ENCODE results near the gene TTLL12. TPM values are rescaled to one million over a fixed set of nuclear protein-coding genes. Genes with fewer than 3 reads are reported as not detected.

Gene TTLL12
- total RNA-seq, 1 donor from 2014 or later: 19.6 TPM

DNA sequence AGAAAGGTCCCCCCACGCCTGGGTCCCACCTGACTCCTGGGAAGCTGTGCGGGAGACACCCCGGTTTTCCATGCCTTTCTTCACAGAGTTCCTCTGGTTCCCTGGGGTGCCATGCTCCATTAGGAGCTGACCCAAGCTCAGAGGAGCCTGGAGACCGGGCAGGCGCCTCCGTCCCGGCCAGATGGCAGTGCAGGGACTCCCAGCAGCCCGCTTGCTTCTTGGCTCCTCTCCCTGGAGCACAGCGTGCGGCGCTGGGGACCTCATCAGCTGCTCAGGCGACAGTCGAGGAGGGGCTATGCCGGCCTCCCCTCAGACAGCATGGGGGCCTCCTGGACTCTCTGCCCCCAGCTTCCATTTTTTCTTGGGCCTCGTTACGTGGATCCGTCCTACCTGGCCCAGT is 13.1 kb upstream of the TTLL12 start:
- DNase-seq (ENCODE audit: low read depth in 2 of 2): no peak

GRCh38 chr22:43199541-43199940 is 12.6 kb upstream of the TTLL12 start:
- DNase-seq (ENCODE audit: low read depth in 2 of 2): no peak

GRCh38 chr22:43198936-43199335 is 12.0 kb upstream of the TTLL12 start:
- no peak for DNase-seq (ENCODE audit: low read depth in 2 of 2)

GRCh38 chr22:43198126-43198525 is 11.2 kb upstream of the TTLL12 start:
- no peak for DNase-seq (ENCODE audit: low read depth in 2 of 2)

DNA sequence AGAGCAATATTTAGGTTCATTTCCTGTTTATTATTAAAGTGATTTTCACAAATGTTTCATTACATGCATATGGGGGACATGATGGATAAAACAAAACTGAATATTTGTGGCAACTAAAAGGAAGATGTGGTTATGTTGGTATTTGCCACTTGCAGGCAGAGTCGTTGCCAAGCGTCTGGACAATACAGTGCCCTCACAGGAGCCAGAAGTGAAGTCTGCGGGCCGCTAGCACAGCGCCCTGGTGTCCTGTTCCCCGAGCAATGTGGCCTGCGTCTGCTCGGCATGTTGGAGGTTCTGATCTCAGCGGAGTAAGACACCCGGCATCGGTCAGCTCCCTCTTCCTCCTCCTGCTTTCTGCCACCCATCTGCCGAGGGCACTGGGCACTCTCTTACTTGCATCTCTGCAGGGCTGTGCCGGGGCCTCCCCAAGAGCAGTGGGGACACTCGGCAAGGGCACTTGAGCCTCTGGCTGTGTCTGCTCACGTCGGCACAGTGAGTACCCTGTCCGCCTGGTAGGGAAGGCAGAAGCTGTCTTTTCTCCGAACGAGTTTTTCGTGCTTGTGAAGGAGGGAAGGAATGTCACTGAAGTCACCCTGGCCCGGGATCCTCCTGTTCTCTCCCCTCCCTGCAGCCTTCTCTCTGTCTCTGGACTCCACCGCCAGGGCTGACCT is 10.5 kb upstream of the TTLL12 start:
- no peak for DNase-seq (ENCODE audit: low read depth in 2 of 2)

DNA sequence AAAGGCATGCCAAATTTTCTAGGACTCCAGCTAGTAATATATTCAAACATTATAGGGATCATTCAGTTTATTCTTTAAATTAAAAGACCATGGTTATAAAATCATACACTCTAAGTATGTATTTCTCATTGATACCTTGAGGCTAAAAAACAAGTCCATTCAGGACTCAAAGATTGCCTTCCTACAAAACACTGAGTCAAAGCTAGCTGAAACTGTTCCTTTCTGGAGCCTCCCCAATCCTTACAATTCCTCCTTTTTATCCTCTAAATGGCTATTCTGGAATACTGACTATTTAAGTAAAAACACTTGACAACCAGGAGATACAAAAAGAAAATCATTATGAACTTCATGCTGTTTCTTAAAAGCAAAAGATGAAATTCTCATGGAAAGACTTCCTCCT is 4.9 kb upstream of the TTLL12 start:
- no peak for DNase-seq (ENCODE audit: low read depth in 2 of 2)

DNA sequence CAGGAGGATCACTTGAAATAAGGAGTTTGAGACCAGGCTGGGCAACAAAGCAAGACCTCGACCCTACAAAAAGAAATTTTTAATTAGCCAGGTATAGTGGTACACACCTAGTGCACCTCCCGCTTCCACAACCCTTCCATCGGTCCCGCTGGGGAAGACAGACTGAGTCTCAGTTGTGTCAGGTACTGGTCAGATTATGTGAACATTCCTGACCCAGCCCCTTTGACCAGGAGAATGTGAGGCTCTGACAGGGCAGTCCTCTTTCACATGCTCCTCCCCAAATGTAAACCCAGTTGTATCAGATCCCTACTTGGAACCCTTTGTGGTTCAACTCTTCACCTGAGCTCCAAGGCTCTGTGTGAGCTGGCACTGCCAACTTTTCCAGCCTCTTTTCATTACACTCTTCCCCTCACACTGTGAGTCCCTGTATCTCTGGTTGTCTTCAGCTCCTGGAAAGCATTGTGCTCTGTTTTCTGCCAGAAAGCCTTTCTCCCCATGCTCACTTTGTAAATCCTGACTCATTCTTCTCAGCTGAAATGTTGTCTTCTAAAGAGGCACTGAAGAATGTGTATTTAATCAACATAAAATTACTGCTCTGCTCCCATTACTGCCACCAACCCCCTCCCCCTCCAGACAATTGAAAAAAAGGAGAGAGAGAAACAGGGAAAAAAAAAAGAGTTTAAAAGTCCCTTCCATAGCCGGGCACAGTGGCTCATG is 2.1 kb upstream of the TTLL12 start:
- DNase-seq (ENCODE audit: low read depth in 2 of 2): no peak

- peak; percentile 93 to 96 for DNase-seq (ENCODE audit: low read depth in 2 of 2)
Observed at GRCh38 chr22:43187171-43188099, 501 bp upstream of the TTLL12 start.

DNA sequence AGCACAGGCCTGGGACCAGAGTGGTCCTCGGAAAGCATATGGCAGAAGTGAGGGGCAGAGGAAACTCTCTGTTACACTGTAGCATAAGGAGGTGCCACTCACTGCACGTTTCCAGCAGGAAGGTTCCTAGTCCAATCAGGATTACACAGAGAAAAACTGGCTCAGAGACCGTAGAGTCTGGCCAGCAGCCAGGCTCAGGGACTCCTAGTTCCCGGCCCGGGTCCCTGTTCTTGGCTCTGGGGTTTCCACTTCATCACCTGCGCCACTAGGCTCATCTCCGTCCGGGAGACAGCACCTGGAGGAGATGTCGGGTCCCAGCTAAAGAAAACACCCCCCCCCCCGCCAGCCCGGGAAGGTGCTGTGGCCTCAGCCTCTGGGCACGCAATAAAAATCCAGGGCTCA is 1.1 kb downstream of the TTLL12 start:
- DNase-seq (ENCODE audit: low read depth in 2 of 2): peak; percentile 48 to 67

DNA sequence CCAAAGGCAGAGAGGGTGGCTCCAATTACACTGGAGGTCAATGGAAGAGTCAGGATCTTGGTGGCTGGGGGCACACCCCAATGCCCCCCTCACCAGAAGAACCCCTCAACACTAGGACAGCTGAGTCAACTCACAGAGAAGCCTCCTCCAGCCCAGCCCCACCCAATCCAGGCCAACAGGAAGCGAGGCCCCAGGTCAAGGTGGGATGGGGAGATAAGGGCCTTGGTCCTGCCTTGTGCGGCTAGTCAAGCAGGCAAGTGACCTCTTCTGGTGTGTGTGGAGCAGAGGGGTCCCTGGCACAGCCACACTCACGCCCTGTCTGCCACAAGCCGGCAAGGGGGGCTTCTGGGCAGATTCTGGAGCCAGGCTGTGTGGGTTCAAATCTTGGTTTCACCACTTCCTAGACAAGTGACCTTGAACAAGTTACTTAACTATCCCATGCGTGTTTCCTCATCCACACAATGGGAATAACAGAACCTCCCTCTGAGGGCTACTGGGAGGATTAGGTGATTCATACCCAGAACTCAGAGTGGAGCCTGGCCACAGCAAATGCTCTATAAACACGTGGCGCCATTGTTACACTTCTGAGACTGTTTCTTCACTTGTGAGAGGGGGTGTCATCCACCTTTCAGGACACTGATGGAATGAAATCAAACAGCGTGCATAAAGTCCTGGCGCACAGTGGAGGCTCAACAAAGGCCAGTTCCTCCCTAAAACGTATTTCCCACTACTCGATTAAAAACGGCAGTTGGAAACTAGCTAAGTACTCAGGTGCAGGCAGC is 3.2 kb downstream of the TTLL12 start:
- peak; percentile 28 to 93 for DNase-seq (ENCODE audit: low read depth in 2 of 2)

DNA sequence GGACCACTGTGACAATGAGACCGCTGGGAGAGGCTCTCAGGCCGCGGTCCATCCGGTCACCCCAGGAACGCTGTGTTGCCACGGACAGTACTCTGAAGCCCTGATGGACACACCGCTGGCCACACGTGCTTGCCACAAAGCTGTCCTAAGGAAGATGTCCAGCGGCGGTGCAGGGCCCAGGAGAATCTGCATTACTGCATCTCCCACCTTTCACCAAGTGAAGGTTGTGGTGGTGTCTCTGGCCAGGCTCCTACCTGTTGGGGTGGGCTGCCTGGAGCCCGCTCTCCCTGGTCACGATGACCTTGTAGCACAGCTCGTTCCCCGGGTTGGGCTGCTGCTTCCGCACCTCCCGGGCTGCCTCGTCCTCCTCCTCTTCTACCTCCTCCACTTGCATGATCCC is 4.2 kb downstream of the TTLL12 start:
- no peak for DNase-seq (ENCODE audit: low read depth in 2 of 2)

DNA sequence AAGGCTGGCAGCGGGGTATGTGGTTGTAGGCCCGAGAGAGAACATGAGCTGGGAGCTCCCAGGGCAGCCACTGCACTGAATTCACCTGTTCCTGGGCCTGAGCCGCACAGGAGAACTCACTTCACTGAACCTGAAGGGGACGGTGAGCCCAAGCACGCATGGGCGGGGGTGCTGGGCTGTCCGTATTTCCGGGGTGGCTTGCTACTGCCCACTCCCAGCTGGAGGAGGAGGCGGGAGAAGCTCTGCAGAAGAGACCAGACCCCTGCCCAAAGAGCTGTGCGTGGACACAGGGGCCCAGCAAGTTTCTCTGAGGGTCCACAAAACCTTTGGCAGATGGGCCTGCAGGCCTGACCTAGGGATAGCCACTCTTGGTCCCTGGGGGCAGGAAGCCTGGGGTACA is 4.8 kb downstream of the TTLL12 start:
- no peak for DNase-seq (ENCODE audit: low read depth in 2 of 2)

- DNase-seq (ENCODE audit: low read depth in 2 of 2): no peak
Observed at GRCh38 chr22:43181321-43182076, 5.4 kb downstream of the TTLL12 start.

DNA sequence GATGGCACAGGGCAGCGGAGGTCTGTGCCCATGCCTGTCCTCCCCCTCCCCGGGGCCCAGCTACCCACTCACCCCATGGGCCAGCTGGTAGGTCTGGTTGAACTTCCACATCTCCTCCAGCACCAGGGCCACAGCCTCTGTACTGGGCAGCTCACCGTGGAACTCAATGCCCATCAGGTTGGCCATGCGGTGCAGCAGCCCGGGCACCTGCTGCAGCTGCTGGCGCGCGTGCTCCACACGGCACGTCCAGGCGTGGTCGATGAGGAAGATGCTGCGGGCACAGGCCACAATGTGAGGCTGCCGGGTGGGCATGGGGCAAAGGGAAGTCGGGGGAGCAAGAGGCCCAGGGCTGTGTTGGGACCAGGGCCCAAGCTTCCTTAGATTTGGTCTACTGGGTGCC is 6.3 kb downstream of the TTLL12 start:
- DNase-seq (ENCODE audit: low read depth in 2 of 2): no peak

- no peak for DNase-seq (ENCODE audit: low read depth in 2 of 2)
Observed at GRCh38 chr22:43179911-43180195, 7.1 kb downstream of the TTLL12 start.

GRCh38 chr22:43179146-43179910 is 7.6 kb downstream of the TTLL12 start:
- DNase-seq (ENCODE audit: low read depth in 2 of 2): no peak

GRCh38 chr22:43177479-43177878 is 9.5 kb downstream of the TTLL12 start:
- DNase-seq (ENCODE audit: low read depth in 2 of 2): no peak

DNA sequence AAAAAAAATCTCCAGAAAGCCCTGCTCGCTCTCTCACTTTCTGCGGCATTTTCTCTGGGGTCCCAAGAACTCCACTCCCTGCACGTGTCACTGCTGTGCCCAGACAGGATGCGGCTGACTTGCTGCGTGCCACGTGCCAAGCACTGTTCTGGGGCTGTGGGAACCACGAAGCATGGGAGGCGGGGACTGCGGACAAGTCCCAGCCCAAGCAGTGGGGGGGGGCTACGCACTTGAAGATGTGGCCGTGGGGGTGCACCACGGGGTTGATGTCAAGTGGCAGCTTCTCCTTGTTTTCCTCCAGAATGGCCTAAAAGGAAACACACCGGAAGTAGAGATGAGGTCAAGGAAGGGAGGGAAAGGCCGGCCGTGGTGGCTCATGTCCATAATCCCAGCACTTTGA is 10.8 kb downstream of the TTLL12 start:
- DNase-seq (ENCODE audit: low read depth in 2 of 2): peak in 1 of 2 donors; percentile 27

DNA sequence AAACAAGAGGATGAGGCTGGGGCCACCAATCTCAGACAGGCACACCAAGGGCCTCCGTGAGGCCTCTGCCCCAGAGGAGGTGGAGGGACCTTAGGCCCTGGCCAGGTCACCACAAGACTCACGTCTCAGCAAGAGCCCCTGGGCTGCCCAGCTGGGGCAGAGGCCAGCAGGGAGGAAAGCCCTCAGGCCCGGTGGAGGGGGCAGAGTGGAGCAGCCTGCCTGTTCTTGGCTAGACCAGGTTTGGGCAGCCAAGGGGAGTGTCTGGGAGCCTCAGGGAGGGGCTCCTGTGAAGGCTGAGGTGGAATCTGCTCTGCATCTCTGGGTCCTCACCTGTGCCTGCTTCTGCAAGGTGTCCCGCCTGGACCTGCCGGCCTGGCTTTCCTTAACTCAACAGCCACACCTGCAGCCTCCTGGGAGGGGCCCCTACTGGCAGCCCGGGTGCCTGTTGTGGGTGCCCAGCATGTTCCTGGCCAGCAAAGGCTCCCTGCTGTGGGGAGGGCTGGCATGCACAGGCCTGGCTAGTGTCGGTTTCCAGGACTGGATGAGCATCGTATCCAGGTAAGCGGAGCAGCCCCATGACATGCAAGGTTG is 11.9 kb downstream of the TTLL12 start:
- DNase-seq (ENCODE audit: low read depth in 2 of 2): no peak

All from lung microvascular endothelial cell (primary cell).